ENCODE data around the gene SFXN2. TPM values are rescaled to one million over a fixed set of nuclear protein-coding genes. Genes with fewer than 3 reads are reported as not detected.

The SFXN2 gene
- total and polyA plus RNA-seq, 7 donors = 0.45 to 3.2 (median 1.7) TPM

DNA sequence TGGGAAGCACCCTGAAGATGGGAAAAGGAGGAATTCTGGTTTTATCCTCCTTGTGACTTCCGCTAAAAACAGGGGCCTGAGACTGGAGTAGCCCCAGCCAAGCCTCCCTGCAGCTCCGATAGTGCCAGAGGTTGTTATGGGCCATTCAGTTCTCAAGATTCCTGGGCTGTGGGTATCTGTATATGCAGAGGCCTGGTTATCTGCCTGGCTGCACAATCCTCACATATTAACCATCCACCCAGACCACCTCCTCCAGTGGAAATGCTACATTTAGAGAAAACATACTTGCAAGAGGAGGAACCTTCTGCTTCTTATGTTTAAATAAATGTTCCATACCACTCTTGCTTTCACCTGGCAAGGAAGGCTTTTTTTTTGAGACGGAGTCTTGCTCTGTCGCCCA lies 34.8 kb upstream of the SFXN2 start:
- WGBS, 3 donors = 96 to 99% (median 97%) methylated on average over 4 of the region's 4 CpGs

DNA sequence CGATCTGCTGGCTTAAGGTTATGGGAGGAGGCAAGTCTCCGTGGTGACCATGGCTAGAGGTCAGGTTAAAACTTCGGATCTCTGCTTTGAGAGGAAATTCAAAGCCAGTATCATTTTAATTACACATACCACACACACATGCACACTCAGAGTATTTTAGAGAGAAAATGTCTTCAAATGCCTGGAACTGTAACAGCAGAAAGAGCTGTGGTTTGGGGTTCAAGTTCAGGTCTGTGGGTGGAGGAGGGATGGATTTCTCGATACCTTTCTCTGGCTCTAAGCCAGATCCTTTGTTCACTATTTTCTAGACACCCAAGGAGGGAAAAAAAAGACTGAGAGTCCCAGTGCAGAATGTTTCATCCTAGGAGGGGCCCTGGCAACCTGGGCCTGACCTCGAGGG lies 32.7 kb upstream of the SFXN2 start:
- H3K4me3 ChIP-seq = no peak overlapping the region
- WGBS, 3 donors = 90 to 94% (median 91%) methylated on average over 5 of the region's 5 CpGs
- ATAC-seq = no peak
- H3K36me3 ChIP-seq (ENCODE audit: insufficient read depth in 1 of 2, low read depth in 1 of 2) = peaks cover 0 to 14% of the 10 kb centered on the region in 2 donors
- no peak overlapping the region for H3K27ac ChIP-seq
- intact Hi-C loops (cut with DNase I) = no loop called here
- H3K27me3 ChIP-seq (ENCODE audit: insufficient read depth in 3 of 3, low read length in 2 of 3) = no peaks in the 10 kb centered on the region
- TF ChIP-seq, protein P1, sequence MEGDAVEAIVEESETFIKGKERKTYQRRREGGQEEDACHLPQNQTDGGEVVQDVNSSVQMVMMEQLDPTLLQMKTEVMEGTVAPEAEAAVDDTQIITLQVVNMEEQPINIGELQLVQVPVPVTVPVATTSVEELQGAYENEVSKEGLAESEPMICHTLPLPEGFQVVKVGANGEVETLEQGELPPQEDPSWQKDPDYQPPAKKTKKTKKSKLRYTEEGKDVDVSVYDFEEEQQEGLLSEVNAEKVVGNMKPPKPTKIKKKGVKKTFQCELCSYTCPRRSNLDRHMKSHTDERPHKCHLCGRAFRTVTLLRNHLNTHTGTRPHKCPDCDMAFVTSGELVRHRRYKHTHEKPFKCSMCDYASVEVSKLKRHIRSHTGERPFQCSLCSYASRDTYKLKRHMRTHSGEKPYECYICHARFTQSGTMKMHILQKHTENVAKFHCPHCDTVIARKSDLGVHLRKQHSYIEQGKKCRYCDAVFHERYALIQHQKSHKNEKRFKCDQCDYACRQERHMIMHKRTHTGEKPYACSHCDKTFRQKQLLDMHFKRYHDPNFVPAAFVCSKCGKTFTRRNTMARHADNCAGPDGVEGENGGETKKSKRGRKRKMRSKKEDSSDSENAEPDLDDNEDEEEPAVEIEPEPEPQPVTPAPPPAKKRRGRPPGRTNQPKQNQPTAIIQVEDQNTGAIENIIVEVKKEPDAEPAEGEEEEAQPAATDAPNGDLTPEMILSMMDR (IDR thresholded peaks at IDR 0.05) = no peak
- peaks cover 12% of the 10 kb centered on the region for H3K4me1 ChIP-seq
- no peaks in the 10 kb centered on the region for H3K9me3 ChIP-seq
- DNase-seq = no peak

More for the DNA sequence above, 34.8 kb upstream of the SFXN2 start:
- Histone ChIP-seq H3K4me1 (peaks cover 28% of the 10 kb centered on the region), H3K36me3 (ENCODE audit: insufficient read depth in 1 of 2, low read depth in 1 of 2) (peaks cover 0 to 3% of the 10 kb centered on the region in 2 donors), H3K4me3 (no peak overlapping the region), H3K27ac (no peak overlapping the region), H3K9me3 (no peaks in the 10 kb centered on the region), H3K27me3 (ENCODE audit: insufficient read depth in 3 of 3, low read length in 2 of 3) (no peaks in the 10 kb centered on the region)
- DNase-seq (no peak), ATAC-seq (no peak)
- intact Hi-C loops (cut with DNase I) = no loop called here
- TF ChIP-seq, protein P1 (IDR thresholded peaks at IDR 0.05) = no peak

- no peak for DNase-seq
- intact Hi-C loops (cut with DNase I) = no loop called here
- WGBS, 3 donors = 95 to 96% (median 95%) methylated on average over 7 of the region's 7 CpGs
- TF ChIP-seq, protein P1 (IDR thresholded peaks at IDR 0.05) = no peak
- Histone ChIP-seq H3K9me3 (no peaks in the 10 kb centered on the region), H3K27me3 (ENCODE audit: insufficient read depth in 3 of 3, low read length in 2 of 3) (no peaks in the 10 kb centered on the region), H3K4me3 (no peak overlapping the region), H3K36me3 (ENCODE audit: insufficient read depth in 1 of 2, low read depth in 1 of 2) (peaks cover 0 to 19% of the 10 kb centered on the region in 2 donors), H3K27ac (no peak overlapping the region), H3K4me1 (peaks cover 8% of the 10 kb centered on the region)
- no peak for ATAC-seq
These were observed 32.0 kb upstream of the SFXN2 start for GRCh38 chr10:102682416-102682815.

DNA sequence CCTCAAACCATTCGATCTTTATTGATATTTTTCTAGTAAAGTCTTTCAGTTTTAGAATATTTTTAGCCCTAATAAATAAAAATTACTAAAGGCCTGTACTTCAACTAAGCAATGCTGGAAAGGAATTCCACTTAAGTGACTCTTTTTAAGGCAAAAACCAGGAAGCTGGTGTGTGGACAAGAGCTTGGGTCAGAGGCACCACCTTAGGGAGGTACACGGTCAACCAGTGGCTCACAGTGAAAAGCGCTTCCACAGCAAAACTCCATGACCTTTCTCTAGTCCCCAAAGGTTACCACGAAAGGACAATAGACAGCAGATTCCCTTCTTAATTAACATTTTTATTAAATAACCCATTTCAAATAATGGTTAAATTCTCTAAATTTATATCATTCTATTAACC lies 31.5 kb upstream of the SFXN2 start:
- Histone ChIP-seq H3K27me3 (ENCODE audit: insufficient read depth in 3 of 3, low read length in 2 of 3) (no peaks in the 10 kb centered on the region), H3K4me1 (peaks cover 5% of the 10 kb centered on the region), H3K9me3 (no peaks in the 10 kb centered on the region), H3K4me3 (no peak overlapping the region), H3K36me3 (ENCODE audit: insufficient read depth in 1 of 2, low read depth in 1 of 2) (peaks cover 0 to 21% of the 10 kb centered on the region in 2 donors), H3K27ac (no peak overlapping the region)
- WGBS, 3 donors = 95% methylated on average over 4 of the region's 4 CpGs
- DNase-seq = no peak
- intact Hi-C loops (cut with DNase I) = no loop called here
- ATAC-seq = no peak
- TF ChIP-seq, protein P1 (IDR thresholded peaks at IDR 0.05) = no peak

DNA sequence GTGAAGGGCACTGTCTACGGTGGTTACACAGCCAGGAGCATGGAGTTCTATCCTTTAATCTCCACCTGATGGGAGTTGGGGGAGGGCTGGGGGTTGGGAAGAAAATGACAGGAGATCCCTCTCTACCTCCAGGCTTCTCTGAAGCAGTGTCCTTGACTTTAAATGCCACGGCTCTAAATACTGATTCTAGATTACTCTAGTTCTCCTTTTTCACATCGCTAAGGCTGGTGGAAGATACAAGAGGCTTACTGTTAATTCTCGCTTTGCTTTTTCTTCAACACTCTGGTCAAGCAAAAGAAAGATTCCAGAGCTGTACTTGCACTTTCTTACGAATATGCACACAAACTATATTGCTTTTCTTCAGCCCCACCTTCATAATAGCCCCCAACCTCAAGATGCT lies 30.7 kb upstream of the SFXN2 start:
- Histone ChIP-seq H3K9me3 (no peaks in the 10 kb centered on the region), H3K4me3 (no peak overlapping the region), H3K27me3 (ENCODE audit: insufficient read depth in 3 of 3, low read length in 2 of 3) (no peaks in the 10 kb centered on the region), H3K36me3 (ENCODE audit: insufficient read depth in 1 of 2, low read depth in 1 of 2) (peaks cover 0 to 21% of the 10 kb centered on the region in 2 donors), H3K4me1 (no peaks in the 10 kb centered on the region), H3K27ac (no peak overlapping the region)
- WGBS, 3 donors = 86 to 94% (median 93%) methylated on average over 5 of the region's 5 CpGs
- DNase-seq (no peak), ATAC-seq (no peak)
- TF ChIP-seq, protein P1 (IDR thresholded peaks at IDR 0.05) = no peak
- intact Hi-C loops (cut with DNase I) = no loop called here

All from psoas muscle (tissue), 8 donors.